OCI-LY1 (cell line): ENCODE measurements around the gene GRPEL1.

Experiments
- H2AFZ ChIP-seq: fragments of 200-600 bp; sonication (generic), shearing (Covaris generic); 2 replicates; pipeline ENCODE4 v1.6.0; 2014; ENCODE audit warnings: antibody characterized with exemption, mild to moderate bottlenecking, low read length
- H3F3A ChIP-seq: fragments of 200-600 bp; sonication (generic), shearing (Covaris generic); 2 replicates; pipeline ENCODE4 v1.6.0; 2014; ENCODE audit warnings: mild to moderate bottlenecking, antibody characterized with exemption, low read length, moderate library complexity; ENCODE audit not compliant: insufficient read depth
- H3K27ac ChIP-seq: fragments of 200-600 bp; sonication (generic); 2 replicates; pipeline ENCODE4 v1.5.1; 2014; ENCODE audit warnings: low read length, mixed run types, mild to moderate bottlenecking, low read depth; ENCODE audit not compliant: poor library complexity, severe bottlenecking
- H3K27me3 ChIP-seq: fragments of 200-600 bp; sonication (generic); 2 replicates; pipeline ENCODE4 v1.6.0; 2014; ENCODE audit warnings: antibody characterized with exemption, mild to moderate bottlenecking, low read length, moderate library complexity; ENCODE audit not compliant: insufficient read depth
- H3K36me3 ChIP-seq: fragments of 200-600 bp; sonication (generic); 2 replicates; pipeline ENCODE4 v1.6.1; 2014; ENCODE audit warnings: mild to moderate bottlenecking, antibody characterized with exemption, low read length, moderate library complexity, mixed read lengths; ENCODE audit not compliant: insufficient read depth
- H3K4me1 ChIP-seq: fragments of 200-600 bp; sonication (generic); 2 replicates; pipeline ENCODE4 v1.5.1; 2014; ENCODE audit warnings: mild to moderate bottlenecking, low read length, moderate library complexity; ENCODE audit not compliant: insufficient read depth, severe bottlenecking
- H3K4me2 ChIP-seq: fragments of 200-600 bp; sonication (generic), shearing (Covaris generic); 2 replicates; pipeline ENCODE4 v1.6.1; 2014; ENCODE audit warnings: low read length
- H3K4me3 ChIP-seq: fragments of 200-600 bp; sonication (generic); 2 replicates; pipeline ENCODE4 v1.5.1; 2014; ENCODE audit warnings: low read length, low read depth, mild to moderate bottlenecking, mixed read lengths; ENCODE audit not compliant: poor library complexity, severe bottlenecking
- H3K79me2 ChIP-seq: fragments of 200-600 bp; shearing (Covaris generic); 2 replicates; pipeline ENCODE4 v1.6.1; 2016; ENCODE audit warnings: mixed run types, low read length, mixed read lengths; ENCODE audit not compliant: insufficient read depth
- H3K9ac ChIP-seq: fragments of 200-600 bp; sonication (generic), shearing (Covaris generic); 2 replicates; pipeline ENCODE4 v1.6.1; 2014; ENCODE audit warnings: mild to moderate bottlenecking, low read length, mixed read lengths
- H3K9me2 ChIP-seq: fragments of 200-600 bp; sonication (generic), shearing (Covaris generic); 2 replicates; pipeline ENCODE4 v1.6.1; 2014; ENCODE audit warnings: low read depth, mild to moderate bottlenecking, low read length, mixed read lengths
- H3K9me3 ChIP-seq: fragments of 200-600 bp; shearing (Covaris generic); 2 replicates; pipeline ENCODE4 v1.6.1; 2014; ENCODE audit warnings: low read length, mixed read lengths
- H4K20me1 ChIP-seq: fragments of 200-600 bp; sonication (generic), shearing (Covaris generic); 2 replicates; pipeline ENCODE4 v1.6.0; 2016; ENCODE audit warnings: mild to moderate bottlenecking, low read length; ENCODE audit not compliant: insufficient read depth
- CTCF ChIP-seq: fragments of 200-600 bp; sonication (generic), shearing (Covaris generic); IDR thresholded peaks from 2 replicates; pipeline ENCODE4 v1.5.1; 2017; ENCODE audit warnings: mild to moderate bottlenecking, antibody characterized with exemption, low read length, moderate library complexity, mixed read lengths
- EZH2 ChIP-seq: fragments of 200-600 bp; sonication (generic), shearing (Covaris generic); IDR thresholded peaks from 2 replicates; pipeline ENCODE4 v1.8.0; 2017; ENCODE audit warnings: borderline replicate concordance, mixed run types, mild to moderate bottlenecking, antibody characterized with exemption, low read length, moderate library complexity, mixed read lengths

GRPEL1 gene

GRCh38 chr4:7094916-7095315 lies 27.1 kb upstream of the GRPEL1 start:
- Histone ChIP-seq H3K36me3 (no peaks in the 10 kb centered on the region), H3K79me2 (no peaks in the 10 kb centered on the region), H2AFZ (no peak overlapping the region), H3K4me3 (no peak overlapping the region), H3K9me2 (no peaks in the 10 kb centered on the region), H3K4me1 (no peaks in the 10 kb centered on the region), H3F3A (no peaks in the 10 kb centered on the region), H4K20me1 (no peaks in the 10 kb centered on the region), H3K27me3 (no peaks in the 10 kb centered on the region), H3K9me3 (no peaks in the 10 kb centered on the region), H3K27ac (no peak overlapping the region), H3K4me2 (no peak overlapping the region), H3K9ac (no peak overlapping the region)
- TF ChIP-seq EZH2 (no peak), CTCF (no peak)

GRCh38 chr4:7092026-7092425 lies 24.2 kb upstream of the GRPEL1 start:
- H3K27me3 ChIP-seq = no peaks in the 10 kb centered on the region
- no peak overlapping the region for H3K9ac ChIP-seq
- no peak for TF ChIP-seq CTCF
- TF ChIP-seq EZH2 = no peak
- no peaks in the 10 kb centered on the region for H3K36me3 ChIP-seq
- no peaks in the 10 kb centered on the region for H3F3A ChIP-seq
- H3K4me1 ChIP-seq = no peaks in the 10 kb centered on the region
- H3K4me3 ChIP-seq = no peak overlapping the region
- no peak overlapping the region for H3K27ac ChIP-seq
- H4K20me1 ChIP-seq = no peaks in the 10 kb centered on the region
- no peaks in the 10 kb centered on the region for H3K9me3 ChIP-seq
- no peak overlapping the region for H2AFZ ChIP-seq
- H3K79me2 ChIP-seq = no peaks in the 10 kb centered on the region
- H3K9me2 ChIP-seq = no peaks in the 10 kb centered on the region
- no peak overlapping the region for H3K4me2 ChIP-seq

GRCh38 chr4:7089213-7089986 lies 21.5 kb upstream of the GRPEL1 start:
- no peak for TF ChIP-seq EZH2
- TF ChIP-seq CTCF = no peak

More at GRCh38 chr4:7089213-7089986, 21.5 kb upstream of the GRPEL1 start:
- H3K9me2 ChIP-seq = no peaks in the 10 kb centered on the region
- H3K36me3 ChIP-seq = no peaks in the 10 kb centered on the region
- H3K9me3 ChIP-seq = no peaks in the 10 kb centered on the region
- H3K4me1 ChIP-seq = no peaks in the 10 kb centered on the region
- no peak overlapping the region for H3K27ac ChIP-seq
- H4K20me1 ChIP-seq = no peaks in the 10 kb centered on the region
- no peaks in the 10 kb centered on the region for H3K27me3 ChIP-seq
- H3K9ac ChIP-seq = no peak overlapping the region
- no peak overlapping the region for H3K4me2 ChIP-seq
- no peaks in the 10 kb centered on the region for H3K79me2 ChIP-seq
- H2AFZ ChIP-seq = no peak overlapping the region
- H3F3A ChIP-seq = no peaks in the 10 kb centered on the region
- no peak overlapping the region for H3K4me3 ChIP-seq
